Fibroblast of lung (primary cell): ENCODE measurements around the gene PTPRQ.
"Not testable (repeated sequence)": the region's sequence is repeated elsewhere in the genome, so short reads cannot be mapped to it uniquely, and the experiment has no call there.

Experiments used
- CTCF ChIP-seq, 2 donors: IDR thresholded peaks in 1 of 2; conservative IDR thresholded peaks in 1 of 2; 1 replicate in 1 of 2; 2 replicates in 1 of 2; pipeline ENCODE4 v1.5.1; 2011 to 2012; ENCODE audit warnings: low read length in 2 of 2, control low read depth in 1 of 2, inconsistent platforms in 1 of 2, low read depth in 1 of 2, mild to moderate bottlenecking in 1 of 2
- EZH2 ChIP-seq: IDR thresholded peaks from 2 replicates; pipeline ENCODE4 v1.5.1; 2012; ENCODE audit warnings: low read length, control low read depth, mild to moderate bottlenecking; ENCODE audit errors: missing control alignments

- TF ChIP-seq CTCF (conservative IDR thresholded peaks at IDR 0.05 in 1 of 2, IDR thresholded peaks at IDR 0.05 in 1 of 2; ENCODE audit: low read depth in 1 of 2, low read length in 2 of 2): peak in 1 of 2 donors; percentile 18
- TF ChIP-seq EZH2: not testable (repeated sequence)
Measured at GRCh38 chr12:80676042-80676636, 232.1 kb downstream of the PTPRQ start.
